ENCODE data around the gene KLHL33. TPM values are rescaled to one million over a fixed set of nuclear protein-coding genes. Genes with fewer than 3 reads are reported as not detected.

Gene KLHL33, protein sequence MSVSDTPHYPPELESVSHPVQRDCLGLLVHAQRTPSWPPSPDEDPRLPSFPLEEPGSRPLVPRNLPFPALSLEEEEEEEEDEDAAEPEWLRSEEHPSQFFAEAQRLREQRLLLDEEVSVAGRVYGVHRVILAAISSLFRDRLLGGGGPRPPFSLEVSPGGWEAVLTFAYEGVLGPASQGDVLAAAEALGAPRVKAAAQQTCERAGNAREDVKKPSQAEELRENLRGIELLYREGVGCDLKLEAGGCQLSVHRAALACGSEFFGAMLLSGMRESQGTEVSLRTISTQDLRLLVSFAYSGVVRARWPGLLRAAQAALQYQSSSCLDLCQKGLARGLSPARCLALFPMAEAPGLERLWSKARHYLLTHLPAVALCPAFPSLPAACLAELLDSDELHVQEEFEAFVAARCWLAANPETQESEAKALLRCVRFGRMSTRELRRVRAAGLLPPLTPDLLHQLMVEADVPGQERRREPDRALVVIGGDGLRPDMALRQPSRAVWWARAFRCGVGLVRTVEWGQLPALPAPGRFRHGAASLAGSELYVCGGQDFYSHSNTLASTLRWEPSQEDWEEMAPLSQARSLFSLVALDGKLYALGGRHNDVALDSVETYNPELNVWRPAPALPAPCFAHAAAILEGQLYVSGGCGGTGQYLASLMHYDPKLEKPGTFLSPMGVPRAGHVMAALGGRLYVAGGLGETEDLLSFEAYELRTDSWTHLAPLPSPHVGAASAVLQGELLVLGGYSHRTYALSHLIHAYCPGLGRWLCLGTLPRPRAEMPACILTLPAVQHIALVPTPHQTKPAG
- under 0.01 and 0.17 TPM in 2 replicates for total RNA-seq

DNA sequence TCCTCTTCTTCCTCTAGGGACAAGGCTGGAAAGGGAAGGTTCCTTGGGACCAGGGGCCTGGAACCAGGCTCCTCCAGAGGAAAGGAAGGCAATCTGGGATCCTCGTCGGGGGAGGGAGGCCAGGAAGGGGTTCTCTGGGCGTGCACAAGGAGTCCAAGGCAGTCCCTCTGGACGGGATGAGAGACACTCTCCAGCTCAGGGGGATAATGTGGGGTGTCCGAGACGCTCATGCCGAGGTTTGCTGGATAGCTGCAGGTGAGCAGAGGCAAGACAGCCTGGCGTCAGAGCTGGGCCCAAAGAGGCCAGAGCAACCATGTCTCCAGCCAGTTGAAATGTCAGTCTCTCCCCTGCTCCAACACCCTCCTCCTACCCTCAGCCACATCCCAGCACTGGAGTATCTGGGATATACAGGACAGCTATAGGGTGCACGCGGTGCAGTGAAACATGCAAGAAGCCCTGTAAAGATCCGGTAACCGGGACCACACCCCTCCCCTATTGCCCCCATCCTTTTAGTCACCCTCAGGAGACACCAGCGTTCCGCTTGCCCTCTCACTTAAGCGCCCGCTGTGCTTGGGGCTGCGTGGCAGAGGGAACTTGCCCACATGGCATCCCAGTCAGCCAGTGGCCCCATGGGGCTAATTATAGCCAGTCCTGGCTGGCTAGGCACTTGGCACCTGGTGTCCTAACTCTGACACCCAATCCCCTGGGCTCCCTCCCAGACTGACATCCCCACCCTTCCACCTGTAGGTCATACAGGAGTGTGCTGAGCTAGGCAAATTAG is at the start of gene KLHL33:
Gene KLHL33 (minus strand): TSS at position 585 of the 781 bp plus-strand sequence. CDS start 355 bp downstream, at position 230.
- peak within 1 kb of the TSS; percentile 37 for H3K4me3 ChIP-seq (ENCODE audit: low read depth, low read length)
- no peak for DNase-seq (ENCODE audit: low read depth)
- TF ChIP-seq, protein P1, sequence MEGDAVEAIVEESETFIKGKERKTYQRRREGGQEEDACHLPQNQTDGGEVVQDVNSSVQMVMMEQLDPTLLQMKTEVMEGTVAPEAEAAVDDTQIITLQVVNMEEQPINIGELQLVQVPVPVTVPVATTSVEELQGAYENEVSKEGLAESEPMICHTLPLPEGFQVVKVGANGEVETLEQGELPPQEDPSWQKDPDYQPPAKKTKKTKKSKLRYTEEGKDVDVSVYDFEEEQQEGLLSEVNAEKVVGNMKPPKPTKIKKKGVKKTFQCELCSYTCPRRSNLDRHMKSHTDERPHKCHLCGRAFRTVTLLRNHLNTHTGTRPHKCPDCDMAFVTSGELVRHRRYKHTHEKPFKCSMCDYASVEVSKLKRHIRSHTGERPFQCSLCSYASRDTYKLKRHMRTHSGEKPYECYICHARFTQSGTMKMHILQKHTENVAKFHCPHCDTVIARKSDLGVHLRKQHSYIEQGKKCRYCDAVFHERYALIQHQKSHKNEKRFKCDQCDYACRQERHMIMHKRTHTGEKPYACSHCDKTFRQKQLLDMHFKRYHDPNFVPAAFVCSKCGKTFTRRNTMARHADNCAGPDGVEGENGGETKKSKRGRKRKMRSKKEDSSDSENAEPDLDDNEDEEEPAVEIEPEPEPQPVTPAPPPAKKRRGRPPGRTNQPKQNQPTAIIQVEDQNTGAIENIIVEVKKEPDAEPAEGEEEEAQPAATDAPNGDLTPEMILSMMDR (conservative IDR thresholded peaks at IDR 0.05; ENCODE audit: low read depth, low read length): no peak

DNA sequence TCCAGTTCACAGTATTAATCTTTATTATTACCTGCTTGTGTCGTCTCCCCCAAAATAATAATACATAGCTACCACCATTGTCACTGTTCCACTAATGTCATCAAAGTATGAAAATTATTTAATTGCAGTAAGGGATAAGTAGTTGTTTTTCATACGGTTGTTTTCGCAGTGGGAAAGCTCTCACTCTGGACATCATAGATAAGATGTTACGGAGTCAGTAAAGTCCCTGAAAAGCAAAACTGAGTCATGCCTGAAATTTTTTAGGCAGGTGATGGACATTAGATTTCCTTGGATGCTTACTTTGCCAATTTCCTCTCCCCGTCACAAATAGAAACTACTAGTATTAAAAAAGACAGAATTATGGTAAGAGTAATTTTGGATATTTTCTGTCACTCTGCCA is 46.4 kb upstream of the KLHL33 start:
- TF ChIP-seq, protein P1 (conservative IDR thresholded peaks at IDR 0.05; ENCODE audit: low read depth, low read length): no peak
- DNase-seq (ENCODE audit: low read depth): no peak
- no peak overlapping the region for H3K4me3 ChIP-seq (ENCODE audit: low read depth, low read length)

DNA sequence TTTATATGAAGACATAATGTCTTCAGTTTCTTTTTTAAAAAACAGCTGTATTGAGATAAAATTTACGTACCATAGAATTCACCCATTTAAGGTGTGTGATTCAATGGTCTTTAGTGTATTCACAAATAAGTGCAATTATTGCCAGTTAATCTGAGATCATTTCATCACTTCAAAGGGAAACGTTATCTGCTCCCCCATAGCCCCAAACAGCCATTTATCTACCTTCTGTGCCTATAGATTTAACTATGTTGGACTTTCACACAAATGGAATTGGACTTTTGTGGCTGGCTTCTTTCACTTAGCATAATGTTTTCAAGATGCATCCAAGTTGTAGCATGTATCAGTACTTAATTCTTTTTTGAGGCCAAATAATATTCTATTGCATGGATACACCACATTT is 42.9 kb upstream of the KLHL33 start:
- no peak overlapping the region for H3K4me3 ChIP-seq (ENCODE audit: low read depth, low read length)
- no peak for DNase-seq (ENCODE audit: low read depth)
- TF ChIP-seq, protein P1 (conservative IDR thresholded peaks at IDR 0.05; ENCODE audit: low read depth, low read length): no peak

- TF ChIP-seq, protein P1 (conservative IDR thresholded peaks at IDR 0.05; ENCODE audit: low read depth, low read length): no peak
- H3K4me3 ChIP-seq (ENCODE audit: low read depth, low read length): no peak overlapping the region
- DNase-seq (ENCODE audit: low read depth): no peak
Observed at GRCh38 chr14:20477211-20477876, 41.4 kb upstream of the KLHL33 start.

- H3K4me3 ChIP-seq (ENCODE audit: low read depth, low read length): no peak overlapping the region
- TF ChIP-seq, protein P1 (conservative IDR thresholded peaks at IDR 0.05; ENCODE audit: low read depth, low read length): no peak
- DNase-seq (ENCODE audit: low read depth): no peak
Observed at GRCh38 chr14:20476776-20477175, 40.8 kb upstream of the KLHL33 start.

DNA sequence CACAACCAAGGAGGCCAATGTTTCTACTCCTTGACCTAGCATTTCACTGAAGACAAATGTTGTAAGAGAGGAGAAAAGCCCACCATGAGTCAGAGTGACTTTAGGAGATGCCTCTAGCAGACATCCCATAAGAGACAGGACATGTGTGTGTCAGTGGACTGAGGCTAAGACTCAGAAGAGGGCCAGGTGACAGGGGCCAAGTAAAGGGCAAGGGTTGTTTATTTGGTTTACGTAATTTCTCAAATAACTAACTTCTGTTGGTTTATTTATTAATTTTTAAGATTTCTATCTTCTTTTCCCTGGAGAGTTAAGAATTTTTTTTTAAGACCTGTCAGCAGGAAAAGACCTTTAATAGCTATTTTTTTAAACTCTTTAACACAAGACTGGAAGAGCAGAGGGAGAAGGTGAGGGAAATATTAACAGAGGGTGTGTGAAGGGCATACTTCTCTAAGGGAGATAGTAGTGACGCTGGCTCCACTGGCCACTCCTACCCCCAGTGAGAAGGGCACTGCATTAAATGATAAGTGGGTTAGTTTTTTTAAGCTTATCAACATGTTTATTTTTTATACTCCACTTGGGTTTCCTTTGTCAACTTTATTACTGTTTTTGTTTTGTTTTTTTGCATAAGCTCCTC is 36.7 kb upstream of the KLHL33 start:
- TF ChIP-seq, protein P1 (conservative IDR thresholded peaks at IDR 0.05; ENCODE audit: low read depth, low read length): no peak
- no peak for DNase-seq (ENCODE audit: low read depth)

More for the DNA sequence above, 36.7 kb upstream of the KLHL33 start:
- no peak overlapping the region for H3K4me3 ChIP-seq (ENCODE audit: low read depth, low read length)

Data from epithelial cell of proximal tubule (primary cell).